GM10248 (cell line): ENCODE data around the gene SEPTIN7.

Source experiments
- CTCF ChIA-PET: fragments of 300-600 bp; sonication (Branson Sonifier 250); formaldehyde crosslinking; extraction: SDS; loops from one replicate; lab custom pipeline; 2021; ENCODE audit warnings: antibody characterized with exemption; lab: Yijun Ruan, JAX
- POLR2A ChIA-PET: fragments of 350-650 bp; sonication (Branson Sonifier 250); formaldehyde crosslinking; extraction: SDS; loops from one replicate; lab custom pipeline; 2020; ENCODE audit warnings: antibody characterized with exemption; lab: Yijun Ruan, JAX
- DNase-seq: peaks from one replicate; pipeline ENCODE4 v3.0.0; 2012; ENCODE audit errors: extremely low spot score
- TF ChIP-seq, protein P1 (sequence below): IDR thresholded peaks from 2 replicates; pipeline ENCODE4 v1.5.1; 2012; ENCODE audit warnings: mild to moderate bottlenecking, low read depth; ENCODE audit errors: extremely low read depth, missing control alignments, control extremely low read depth

Gene SEPTIN7

DNA sequence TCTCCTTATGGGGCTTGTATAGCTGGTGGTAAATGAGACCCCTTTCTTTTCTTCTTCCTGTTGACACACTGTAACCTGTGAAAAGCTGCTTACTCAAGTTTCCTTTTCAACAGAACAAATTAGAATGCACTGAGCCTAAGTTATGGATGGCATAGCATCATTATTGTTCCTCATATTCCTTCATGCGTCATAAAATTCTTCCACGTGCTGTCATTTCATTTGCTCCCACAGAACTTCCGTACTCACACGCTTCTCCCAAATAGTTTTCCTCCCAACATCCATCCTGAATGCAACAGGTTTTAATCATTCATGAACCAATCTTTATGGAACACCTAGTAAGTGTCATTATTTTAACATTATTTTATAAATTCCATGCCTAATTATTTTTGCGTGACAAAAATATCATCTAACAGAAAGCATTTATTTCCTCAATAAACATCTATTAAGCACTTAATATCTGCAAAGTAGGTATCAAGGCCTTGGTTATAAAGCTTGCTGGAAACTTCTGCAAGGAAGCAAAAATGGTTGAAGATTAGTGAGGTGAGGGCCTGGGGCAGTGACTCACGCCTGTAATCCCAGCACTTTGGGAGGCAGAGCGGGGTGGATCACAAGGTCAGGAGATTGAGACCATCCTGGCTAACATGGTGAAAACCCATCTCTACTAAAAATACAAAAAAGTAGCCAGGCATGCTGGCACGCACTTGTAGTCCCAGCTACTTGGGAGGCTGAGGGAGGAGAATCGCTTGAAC, 18.9 kb upstream of the SEPTIN7 start:
- TF ChIP-seq, protein P1, sequence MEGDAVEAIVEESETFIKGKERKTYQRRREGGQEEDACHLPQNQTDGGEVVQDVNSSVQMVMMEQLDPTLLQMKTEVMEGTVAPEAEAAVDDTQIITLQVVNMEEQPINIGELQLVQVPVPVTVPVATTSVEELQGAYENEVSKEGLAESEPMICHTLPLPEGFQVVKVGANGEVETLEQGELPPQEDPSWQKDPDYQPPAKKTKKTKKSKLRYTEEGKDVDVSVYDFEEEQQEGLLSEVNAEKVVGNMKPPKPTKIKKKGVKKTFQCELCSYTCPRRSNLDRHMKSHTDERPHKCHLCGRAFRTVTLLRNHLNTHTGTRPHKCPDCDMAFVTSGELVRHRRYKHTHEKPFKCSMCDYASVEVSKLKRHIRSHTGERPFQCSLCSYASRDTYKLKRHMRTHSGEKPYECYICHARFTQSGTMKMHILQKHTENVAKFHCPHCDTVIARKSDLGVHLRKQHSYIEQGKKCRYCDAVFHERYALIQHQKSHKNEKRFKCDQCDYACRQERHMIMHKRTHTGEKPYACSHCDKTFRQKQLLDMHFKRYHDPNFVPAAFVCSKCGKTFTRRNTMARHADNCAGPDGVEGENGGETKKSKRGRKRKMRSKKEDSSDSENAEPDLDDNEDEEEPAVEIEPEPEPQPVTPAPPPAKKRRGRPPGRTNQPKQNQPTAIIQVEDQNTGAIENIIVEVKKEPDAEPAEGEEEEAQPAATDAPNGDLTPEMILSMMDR, result no peak
- DNase-seq, result no peak
- ChIA-PET POLR2A (no interaction called here), CTCF (interaction anchor here (1.3 to 1.5 kb wide), 2 partner anchors 9 to 55 kb away, joined by 3 to 4 read pairs; no protein-coding TSS in a partner anchor)

DNA sequence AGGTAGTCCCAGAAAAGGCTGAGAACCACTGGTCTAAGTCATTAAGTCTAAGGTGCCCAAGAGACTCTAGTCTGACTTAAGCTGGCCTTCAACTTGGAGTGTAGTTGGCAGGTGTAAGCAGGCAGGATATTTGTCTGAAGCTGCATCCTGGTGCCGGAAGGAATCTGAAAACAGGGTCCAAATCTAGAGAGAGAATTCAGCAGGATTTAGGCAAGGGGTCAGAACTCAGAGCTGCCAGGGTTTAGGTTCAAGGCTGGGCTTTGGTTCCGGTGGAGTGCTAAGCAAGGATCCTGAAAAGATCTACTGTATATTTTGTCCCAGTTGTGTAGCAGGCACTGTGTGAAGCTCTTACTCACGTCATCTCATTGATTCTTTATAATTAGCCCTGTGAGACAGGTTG, 16.5 kb upstream of the SEPTIN7 start:
- ChIA-PET POLR2A (no interaction called here), CTCF (interaction anchor here (1.0 to 1.5 kb wide), 5 partner anchors 11 to 123 kb away, joined by 3 to 4 read pairs (median 3); no protein-coding TSS in a partner anchor)
- DNase-seq, result no peak
- TF ChIP-seq, protein P1, result no peak

GRCh38 chr7:35785250-35785649, 15.6 kb upstream of the SEPTIN7 start:
- DNase-seq, result no peak
- TF ChIP-seq, protein P1, result no peak
- ChIA-PET CTCF (interaction anchor here (0.6 to 1.8 kb wide), 5 partner anchors 15 to 122 kb away, joined by 3 to 4 read pairs (median 3); no protein-coding TSS in a partner anchor), POLR2A (no interaction called here)

- POLR2A ChIA-PET, result no interaction called here
- TF ChIP-seq, protein P1, result no peak
- CTCF ChIA-PET, result interaction anchor here (1.3 kb wide), 1 partner anchor 25 kb away, joined by 3 read pairs; no protein-coding TSS in a partner anchor
These were observed 12.9 kb upstream of the SEPTIN7 start for GRCh38 chr7:35787925-35788324.

DNA sequence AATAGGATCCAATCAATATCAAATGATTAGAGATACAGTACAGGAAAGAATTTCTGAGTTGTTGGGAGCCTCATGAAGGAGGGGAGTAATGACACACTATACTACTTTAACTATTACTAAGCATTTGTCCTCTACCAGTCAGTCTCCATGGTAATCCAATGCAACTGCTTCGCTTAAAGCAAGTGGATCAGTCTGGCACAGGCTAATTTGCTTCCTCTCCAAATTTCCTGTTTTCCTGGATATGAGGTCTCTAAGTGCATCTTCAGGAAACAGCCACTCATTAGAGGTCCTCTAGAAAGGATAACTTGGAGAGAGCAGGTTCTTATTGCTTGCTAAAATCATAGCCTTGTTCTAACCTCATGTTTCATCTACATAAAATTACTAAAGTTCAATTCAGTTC, 8.4 kb upstream of the SEPTIN7 start:
- TF ChIP-seq, protein P1, result no peak
- DNase-seq, result no peak
- CTCF ChIA-PET, result interaction anchor here (1.4 kb wide), 1 partner anchor 14 kb away, joined by 3 read pairs; no protein-coding TSS in a partner anchor
- POLR2A ChIA-PET, result no interaction called here

More at GRCh38 chr7:35787925-35788324, 12.9 kb upstream of the SEPTIN7 start:
- no peak for DNase-seq

- ChIA-PET POLR2A (no interaction called here), CTCF (no interaction called here)
- TF ChIP-seq, protein P1, result no peak
- DNase-seq, result no peak
These were observed 7.9 kb upstream of the SEPTIN7 start for GRCh38 chr7:35792873-35793489.
